HL-60 (cell line): ENCODE measurements around the gene SEH1L.

ENCODE experiments used
- DNase-seq, 2 experiments: peaks; one replicate each; pipeline ENCODE4 v3.0.0-alpha.2; 2010 to 2020; ENCODE audit warnings: low read depth in 1 of 2, low spot score in 1 of 2
- H3K27ac ChIP-seq: fragments of 250-450 bp; sonication (Bioruptor Pico); replicated peaks from 2 replicates; pipeline ENCODE4 v1.5.1; 2020; ENCODE audit warnings: mild to moderate bottlenecking, moderate library complexity
- H3K27me3 ChIP-seq: fragments of 250-450 bp; sonication (Bioruptor Pico); 2 replicates; pipeline ENCODE4 v1.5.1; 2021; ENCODE audit warnings: mild to moderate bottlenecking, moderate library complexity; ENCODE audit not compliant: insufficient read depth, poor library complexity, severe bottlenecking
- H3K4me3 ChIP-seq: replicated peaks from 2 replicates; pipeline ENCODE4 v1.5.1; 2011; ENCODE audit warnings: mild to moderate bottlenecking, control low read depth, low read length; ENCODE audit not compliant: insufficient read depth
- CTCF ChIP-seq: IDR thresholded peaks from one replicate; pipeline ENCODE4 v1.5.1; 2011; ENCODE audit warnings: low read length, control low read depth, inconsistent platforms; ENCODE audit not compliant: insufficient read depth
- GABPA ChIP-seq: IDR thresholded peaks from 2 replicates; pipeline ENCODE4 v1.6.1; 2012; ENCODE audit warnings: low read depth
- POLR2AphosphoS5 ChIP-seq: IDR thresholded peaks from 2 replicates; pipeline ENCODE4 v1.6.1; 2012; ENCODE audit warnings: low read depth
- REST ChIP-seq: IDR thresholded peaks from 2 replicates; pipeline ENCODE4 v1.6.1; 2012; ENCODE audit warnings: low read depth; ENCODE audit not compliant: insufficient replicate concordance
- SPI1 ChIP-seq: IDR thresholded peaks from 2 replicates; pipeline ENCODE4 v1.6.1; 2012; ENCODE audit warnings: low read depth, mild to moderate bottlenecking, borderline replicate concordance

The SEH1L gene

GRCh38 chr18:12960853-12961397 is 13.1 kb downstream of the SEH1L start:
- TF ChIP-seq CTCF (no peak), REST (no peak), GABPA (no peak), POLR2AphosphoS5 (no peak), SPI1 (no peak)
- Histone ChIP-seq H3K27ac (no peak overlapping the region), H3K27me3 (no peaks in the 10 kb centered on the region), H3K4me3 (no peak overlapping the region)
- DNase-seq, result no peak

DNA sequence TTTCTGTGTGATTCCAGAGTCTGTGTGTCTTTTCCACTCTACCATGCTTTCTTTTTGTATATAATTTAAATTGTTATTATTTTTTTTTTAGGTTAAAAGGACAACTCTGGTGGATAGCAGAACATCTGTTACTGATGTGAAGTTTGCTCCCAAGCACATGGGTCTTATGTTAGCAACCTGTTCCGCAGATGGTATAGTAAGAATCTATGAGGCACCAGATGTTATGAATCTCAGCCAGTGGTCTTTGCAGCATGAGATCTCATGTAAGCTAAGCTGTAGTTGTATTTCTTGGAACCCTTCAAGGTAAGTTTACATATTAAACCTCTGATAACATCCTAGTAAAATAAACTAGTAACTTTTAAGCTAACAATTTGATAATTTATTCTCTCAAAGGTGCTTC is 15.3 kb downstream of the SEH1L start:
- Histone ChIP-seq H3K4me3 (no peak overlapping the region), H3K27ac (no peak overlapping the region), H3K27me3 (no peaks in the 10 kb centered on the region)
- TF ChIP-seq GABPA, result no peak
- TF ChIP-seq SPI1, result no peak
- no peak for TF ChIP-seq REST
- TF ChIP-seq POLR2AphosphoS5, result no peak
- no peak for TF ChIP-seq CTCF
- no peak for DNase-seq

DNA sequence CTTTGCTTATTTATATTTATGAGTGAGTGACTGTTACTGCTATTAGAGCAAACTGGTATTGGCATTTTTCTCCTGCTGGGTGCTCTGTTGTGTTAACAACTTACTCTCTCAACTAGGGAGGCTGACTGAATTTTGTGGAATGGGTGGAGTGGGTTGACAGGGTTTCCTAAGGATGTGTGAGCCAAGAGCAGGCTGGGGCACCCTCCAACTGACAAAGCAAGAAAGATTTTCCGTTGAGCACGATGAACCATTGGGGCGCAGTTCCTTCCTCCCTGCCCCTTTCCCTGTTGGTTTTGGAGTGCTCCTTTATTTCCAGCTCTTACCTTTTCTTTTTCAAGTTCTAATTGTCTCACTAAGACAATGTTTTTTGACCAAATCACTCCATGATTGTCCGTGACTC is 20.3 kb downstream of the SEH1L start:
- no peaks in the 10 kb centered on the region for H3K27me3 ChIP-seq
- no peak overlapping the region for H3K27ac ChIP-seq
- no peak overlapping the region for H3K4me3 ChIP-seq
- no peak for TF ChIP-seq REST
- no peak for TF ChIP-seq SPI1
- DNase-seq, result no peak

DNA sequence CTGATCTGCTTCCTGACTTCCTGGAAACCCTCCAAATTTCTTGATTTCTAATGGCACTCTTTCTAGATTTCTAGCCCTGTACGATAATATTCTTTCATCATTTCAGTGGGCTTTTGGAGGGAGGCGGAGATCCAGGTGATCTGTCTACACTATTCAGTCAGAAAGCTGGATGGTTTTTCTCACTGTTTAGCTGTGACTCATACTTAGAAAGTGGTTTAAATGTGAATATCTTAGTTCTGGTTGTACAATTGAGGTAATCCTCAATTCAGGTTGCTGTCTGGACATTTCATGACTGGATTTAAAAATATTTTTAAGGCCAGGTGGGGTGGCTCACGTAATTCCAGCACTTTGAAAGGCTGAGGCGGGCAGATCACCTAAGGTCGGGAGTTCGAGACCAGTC is 20.8 kb downstream of the SEH1L start:
- DNase-seq, result no peak
- Histone ChIP-seq H3K4me3 (no peak overlapping the region), H3K27me3 (no peaks in the 10 kb centered on the region), H3K27ac (no peak overlapping the region)
- no peak for TF ChIP-seq REST
- TF ChIP-seq SPI1, result no peak
